Stimulated activated naive CD8-positive, alpha-beta T cell treated with anti-CD3 and anti-CD28 coated beads, Interleukin-15, Interleukin-2, amounts not matched to agents 100 U/mL and 50 U/mL, for 24 hours (primary cell): Measurements from ENCODE around the gene OPN1MW3.
A peak's percentile ranks its signal among the peaks of the same experiment; 100 is the strongest.
"Not testable (repeated sequence)": the region's sequence is repeated elsewhere in the genome, so short reads cannot be mapped to it uniquely, and the experiment has no call there.

Experiments
- ATAC-seq: fragments of 150-1000 bp; cut with Tn5 transposase; one replicate; pipeline ENCODE4 v1.10.0; 2021
- DNase-seq: peaks from one replicate; pipeline ENCODE4 v3.0.0; 2021

OPN1MW3 gene

DNA sequence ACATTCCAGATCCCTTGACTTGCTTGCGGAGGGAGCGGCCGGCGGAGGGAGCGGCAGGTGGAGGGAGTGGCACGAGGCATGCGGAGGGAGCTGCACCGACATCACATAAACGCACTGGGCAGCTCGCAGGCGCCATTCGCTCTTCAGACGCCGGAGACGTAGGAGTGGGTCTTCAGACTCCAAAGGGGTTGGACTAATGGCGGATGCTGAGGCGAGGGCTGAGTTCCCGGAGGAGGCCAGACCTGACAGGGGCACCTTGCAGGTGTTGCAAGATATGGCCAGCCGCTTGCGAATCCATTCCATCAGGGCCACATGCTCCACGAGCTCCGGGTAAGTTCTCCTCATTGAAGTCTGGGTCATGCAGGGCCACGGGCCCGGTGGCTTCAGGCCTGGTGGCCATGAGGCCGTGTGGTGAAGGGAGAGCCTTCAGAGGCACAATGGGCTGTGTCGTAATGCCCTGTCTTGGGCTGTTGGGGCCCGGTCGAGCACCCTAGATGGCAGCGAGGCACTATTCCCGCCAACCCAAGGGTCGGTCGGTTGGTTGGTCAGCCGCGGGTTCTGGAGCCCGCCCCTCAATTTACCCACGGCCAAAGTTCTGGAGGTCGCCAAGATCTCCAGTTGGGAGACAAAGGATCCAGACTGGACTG is 38.4 kb downstream of the OPN1MW3 start, which contains the start of gene TKTL1:
TSS of gene TKTL1 (plus strand) at position 132 of the 647 bp plus-strand sequence. CDS start at position 197, 65 bp downstream.
- DNase-seq (no peak), ATAC-seq (no peak)

DNA sequence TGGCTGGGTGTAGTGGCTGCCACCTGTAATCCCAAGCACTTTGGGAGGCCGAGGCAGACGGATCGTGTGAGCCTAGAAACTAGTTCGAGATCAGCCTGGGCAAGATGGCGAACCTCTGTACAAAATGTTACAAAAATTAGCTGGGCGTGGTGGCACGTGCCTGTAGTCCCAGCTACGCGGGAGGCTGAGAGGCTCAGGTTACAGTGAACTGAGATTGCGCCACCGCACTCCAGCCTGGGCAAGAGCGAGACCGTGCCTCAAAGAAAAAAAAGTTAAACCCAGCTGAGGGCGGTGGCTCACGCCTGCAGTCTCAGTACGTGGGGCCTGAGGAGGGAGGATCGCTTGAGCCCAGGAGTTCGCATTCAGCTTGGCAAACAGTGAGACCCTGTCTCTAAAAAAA is 39.3 kb downstream of the OPN1MW3 start:
- no peak for DNase-seq
- no peak for ATAC-seq

GRCh38 chrX:154298312-154298711 is 40.9 kb downstream of the OPN1MW3 start:
- no peak for DNase-seq
- ATAC-seq, result no peak

DNA sequence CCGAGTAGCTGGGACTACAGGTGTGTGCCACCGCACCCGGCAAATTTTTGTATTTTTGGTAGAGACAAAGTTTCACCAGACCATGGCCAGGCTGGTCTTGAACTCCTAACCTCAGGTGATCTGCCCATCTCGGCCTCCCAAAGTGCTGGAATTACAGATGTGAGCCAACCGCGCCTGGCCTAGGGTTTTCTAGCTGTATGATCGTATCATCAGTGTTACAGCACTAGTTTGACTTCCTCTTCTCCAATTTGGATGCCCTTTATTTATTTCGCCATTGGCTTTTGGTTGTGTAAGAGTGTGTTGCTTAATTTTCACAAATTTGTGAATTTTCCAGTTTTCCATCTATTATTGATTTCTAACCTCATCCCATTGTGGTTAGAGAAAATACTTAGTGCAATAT is 43.4 kb downstream of the OPN1MW3 start:
- no peak for DNase-seq
- no peak for ATAC-seq

DNA sequence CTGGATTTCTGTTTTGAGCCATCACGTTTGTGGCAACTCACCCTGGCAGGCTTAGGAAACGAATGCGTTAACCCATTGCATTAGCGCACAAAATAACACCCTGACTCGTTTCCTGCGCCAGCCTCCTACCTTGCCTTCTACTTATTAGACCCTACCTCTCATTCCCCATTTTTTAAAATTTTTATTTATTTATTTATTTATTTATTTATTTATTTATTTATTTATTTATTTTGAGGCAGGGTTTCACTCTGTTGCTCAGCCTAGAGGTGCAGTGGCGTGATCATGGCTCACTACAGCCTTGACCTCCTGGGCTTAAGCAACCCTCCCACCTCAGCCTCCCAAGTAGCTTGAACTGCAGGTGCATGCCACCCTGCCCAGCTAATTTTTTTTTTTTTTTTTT is 45.6 kb downstream of the OPN1MW3 start:
- not testable (repeated sequence) for DNase-seq, ATAC-seq

- no peak for DNase-seq
- ATAC-seq, result no peak
These were observed 46.1 kb downstream of the OPN1MW3 start for GRCh38 chrX:154303476-154303875.

- ATAC-seq, result no peak
- DNase-seq, result no peak
These were observed 47.5 kb downstream of the OPN1MW3 start for GRCh38 chrX:154304846-154305245.

DNA sequence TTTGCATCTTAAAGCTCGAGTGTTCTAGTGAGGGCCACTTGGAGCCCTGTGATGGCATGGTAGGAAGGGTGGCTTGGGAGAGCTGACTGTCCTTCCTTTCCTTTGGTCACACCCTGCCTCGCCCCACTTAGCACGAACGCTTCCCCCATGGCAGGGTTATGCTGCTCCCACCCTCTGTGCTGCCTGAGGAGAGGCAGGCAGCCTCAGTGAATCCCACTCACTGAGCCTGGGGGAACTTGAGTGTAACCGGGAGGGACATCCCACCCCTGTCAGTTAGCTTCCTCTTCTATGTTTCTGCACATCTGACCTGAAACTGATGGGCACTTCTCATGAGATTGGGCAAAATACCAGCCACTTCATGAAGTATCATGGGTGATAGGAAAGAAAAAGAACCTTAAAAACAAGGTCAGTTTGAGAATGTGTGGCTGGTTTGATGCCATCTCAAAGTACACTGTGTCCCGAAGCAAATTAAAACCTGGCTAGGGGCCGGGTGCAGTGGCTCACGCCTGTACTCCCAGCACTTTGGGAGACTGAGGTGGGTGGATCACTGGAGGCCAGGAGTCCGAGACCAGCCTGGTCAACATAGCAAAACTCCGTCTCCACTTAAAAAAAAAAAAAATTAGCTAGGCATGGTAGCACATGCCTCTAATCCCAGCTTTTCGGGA is 48.3 kb downstream of the OPN1MW3 start:
- DNase-seq (no peak), ATAC-seq (no peak)

- DNase-seq, result no peak
- no peak for ATAC-seq
These were observed 49.8 kb downstream of the OPN1MW3 start for GRCh38 chrX:154307202-154307601.

- ATAC-seq, result peak; percentile 63
- DNase-seq, result peak; percentile 86
These were observed 50.9 kb downstream of the OPN1MW3 start for GRCh38 chrX:154308108-154308946.

DNA sequence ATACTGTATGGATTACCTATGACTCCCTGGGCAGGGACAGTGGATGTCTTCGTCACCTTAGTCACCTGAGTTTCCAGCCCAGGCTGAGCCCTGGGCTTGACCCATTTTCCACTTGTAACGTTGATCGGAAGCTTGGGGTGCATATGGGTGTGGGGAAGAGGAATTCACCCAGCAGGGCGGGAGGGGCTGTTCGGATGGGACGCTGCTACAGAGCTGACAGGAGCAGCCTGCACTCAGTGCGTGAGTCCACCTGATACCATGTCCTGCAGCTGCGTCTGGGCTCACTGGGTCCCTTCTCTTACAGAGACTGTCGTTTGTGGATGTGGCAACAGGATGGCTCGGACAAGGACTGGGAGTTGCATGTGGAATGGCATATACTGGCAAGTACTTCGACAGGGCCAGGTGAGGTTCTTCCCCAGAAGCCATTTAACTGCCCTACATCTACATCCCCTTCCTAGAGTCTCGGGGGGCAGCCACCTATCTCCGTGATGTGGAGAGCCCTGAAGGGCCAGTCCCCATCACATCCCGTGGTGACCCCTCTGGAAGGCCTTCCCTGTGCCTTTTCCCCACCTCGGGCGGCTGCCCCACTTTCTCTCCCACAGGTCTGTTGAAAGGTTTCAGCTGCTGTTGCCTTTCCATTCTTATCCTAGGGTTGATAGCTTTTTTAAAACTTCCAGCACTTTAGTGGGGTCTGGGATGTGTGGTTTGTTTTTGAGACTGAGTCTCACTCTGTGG is 51.8 kb downstream of the OPN1MW3 start:
- ATAC-seq, result no peak
- DNase-seq, result no peak

DNA sequence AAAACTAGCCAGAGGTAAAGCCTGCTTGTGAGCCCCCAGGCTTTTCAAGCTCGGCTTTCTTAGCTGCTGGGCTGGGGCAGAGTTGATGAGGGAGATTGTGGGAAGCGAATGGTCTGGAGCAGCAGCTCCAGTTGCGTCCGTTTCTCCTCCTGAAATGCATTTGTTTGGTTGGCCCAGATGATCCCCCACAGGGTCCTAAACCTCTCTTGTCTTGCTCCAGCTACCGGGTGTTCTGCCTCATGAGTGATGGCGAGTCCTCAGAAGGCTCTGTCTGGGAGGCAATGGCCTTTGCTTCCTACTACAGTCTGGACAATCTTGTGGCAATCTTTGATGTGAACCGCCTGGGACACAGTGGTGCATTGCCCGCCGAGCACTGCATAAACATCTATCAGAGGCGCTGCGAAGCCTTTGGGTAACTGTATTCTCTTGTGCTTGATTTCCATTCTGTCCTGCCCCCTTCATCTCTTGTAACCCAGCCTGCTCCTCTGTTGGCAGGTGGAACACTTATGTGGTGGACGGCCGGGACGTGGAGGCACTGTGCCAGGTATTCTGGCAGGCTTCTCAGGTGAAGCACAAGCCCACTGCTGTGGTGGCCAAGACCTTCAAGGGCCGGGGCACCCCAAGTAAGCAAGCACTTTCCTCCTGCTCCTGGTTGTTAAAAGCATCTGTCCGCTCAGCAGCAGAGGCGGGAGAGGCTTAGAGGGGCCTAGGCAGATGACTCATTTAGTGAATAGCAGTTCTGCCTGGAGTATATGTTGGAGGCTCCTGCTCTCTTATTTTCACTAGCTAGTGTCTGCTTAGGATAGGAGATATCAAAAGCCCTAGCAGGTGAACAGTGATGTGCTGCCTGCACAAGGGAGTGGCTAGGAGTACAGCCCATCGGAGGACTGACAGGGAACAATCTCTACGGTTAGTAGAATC is 53.5 kb downstream of the OPN1MW3 start:
- ATAC-seq, result peak; percentile 40
- no peak for DNase-seq

DNA sequence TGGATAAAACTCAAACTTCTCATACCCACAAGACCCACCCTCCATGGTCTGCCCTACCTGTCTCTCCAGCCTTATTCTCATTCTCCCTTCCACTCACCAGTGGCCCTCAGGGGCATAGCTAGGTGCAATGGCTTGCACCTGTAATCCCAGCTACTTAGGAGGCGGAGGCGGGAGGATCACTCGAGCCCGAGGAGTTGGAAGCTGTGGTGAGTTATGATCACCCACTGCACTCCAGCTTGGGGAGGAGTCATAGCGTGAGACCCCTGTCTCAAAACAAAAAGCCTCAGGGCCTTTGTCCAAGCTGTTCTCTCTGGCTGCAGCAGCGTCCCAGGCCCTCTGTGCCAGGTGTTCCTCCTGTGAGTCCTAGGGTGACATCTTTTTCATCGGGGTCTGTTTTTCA is 54.7 kb downstream of the OPN1MW3 start:
- ATAC-seq, result no peak
- DNase-seq, result no peak

DNA sequence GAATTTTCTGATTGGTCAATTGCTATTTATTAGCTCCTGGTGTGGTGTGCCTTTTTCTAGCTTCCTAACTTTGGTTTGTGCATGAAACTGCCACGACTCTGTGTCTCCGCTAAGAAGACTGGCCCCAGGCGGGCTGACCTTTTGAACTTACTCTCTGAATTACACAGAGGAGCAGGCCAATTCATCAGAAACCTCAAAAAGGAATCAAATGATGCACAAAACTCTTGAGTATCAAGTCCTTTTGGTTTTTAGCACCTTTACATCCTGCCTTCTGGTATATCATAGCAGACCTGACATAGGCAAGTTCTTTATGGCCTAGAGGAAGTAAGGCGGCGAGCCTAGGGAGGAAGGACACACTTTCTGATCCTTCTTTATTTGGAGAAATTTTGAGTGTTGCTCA is 55.8 kb downstream of the OPN1MW3 start:
- DNase-seq, result peak; percentile 41
- ATAC-seq, result peak; percentile 76

GRCh38 chrX:154315416-154315815 is 58.0 kb downstream of the OPN1MW3 start:
- no peak for DNase-seq
- ATAC-seq, result no peak

DNA sequence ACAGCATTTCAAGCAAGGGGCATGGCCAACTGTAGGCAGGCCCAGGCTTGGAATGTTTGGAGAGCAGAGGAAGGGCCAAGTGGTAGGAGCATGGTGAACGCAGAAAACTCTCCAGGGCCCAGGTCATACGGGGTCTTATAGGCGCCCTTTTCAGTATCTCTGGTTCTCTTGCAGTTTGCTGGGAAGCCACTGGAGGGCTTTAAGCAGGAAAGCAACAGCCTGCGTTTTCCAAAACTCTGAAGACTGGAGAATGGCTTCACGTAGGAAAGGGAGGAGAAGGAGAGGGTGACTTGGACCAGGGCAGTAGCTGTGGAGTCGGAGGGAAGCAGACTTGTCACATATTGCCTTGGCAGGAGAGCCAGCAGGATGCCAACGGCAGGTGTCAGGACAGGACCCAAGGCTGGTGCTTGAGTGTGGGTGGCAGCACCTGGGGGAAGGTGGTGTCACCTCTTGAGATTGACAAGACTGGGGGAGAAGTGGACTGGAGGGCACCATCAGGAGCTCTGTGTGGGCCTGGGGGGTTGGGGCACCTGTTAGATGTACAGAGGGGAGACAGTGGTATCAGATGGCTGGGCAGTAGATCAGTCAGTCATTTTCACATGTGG is 60.1 kb downstream of the OPN1MW3 start:
- ATAC-seq, result no peak
- DNase-seq, result no peak

- ATAC-seq (no peak), DNase-seq (no peak)
These were observed 63.0 kb downstream of the OPN1MW3 start for GRCh38 chrX:154320406-154320805.
